GM18870 (cell line): Measurements from ENCODE around the gene ZNF740.

Source experiments
- ATAC-seq: cut with Tn5 transposase; IDR thresholded peaks from one replicate; pipeline ENCODE4 v1.9.1; 2021; ENCODE audit warnings: moderate library complexity; ENCODE audit not compliant: unreplicated experiment

The ZNF740 gene

GRCh38 chr12:53244337-53244736 is 63.8 kb downstream of the ZNF740 start:
- no peak for ATAC-seq
